H1 (cell line): ENCODE measurements around the gene SSRP1. TPM values are rescaled to one million over a fixed set of nuclear protein-coding genes. Genes with fewer than 3 reads are reported as not detected.

Experiments used
- ATF2 ChIP-seq: IDR thresholded peaks from 2 replicates; pipeline ENCODE4 v1.6.1; 2012; ENCODE audit warnings: low read length, inconsistent platforms
- CEBPB ChIP-seq: IDR thresholded peaks from 2 replicates; pipeline ENCODE4 v1.6.1; 2012; ENCODE audit warnings: low read depth, low read length
- EGR1 ChIP-seq: IDR thresholded peaks from 2 replicates; pipeline ENCODE4 v1.6.1; 2011; ENCODE audit warnings: low read depth, low read length, borderline replicate concordance
- KDM1A ChIP-seq: fragments of 200-600, 300-600 bp; sonication (generic); IDR thresholded peaks from 2 replicates; pipeline ENCODE4 v1.7.1; 2016; ENCODE audit warnings: mild to moderate bottlenecking, low read length, borderline replicate concordance
- SP2 ChIP-seq: IDR thresholded peaks from 2 replicates; pipeline ENCODE4 v1.6.1; 2012; ENCODE audit warnings: mild to moderate bottlenecking, low read length, inconsistent platforms
- TEAD4 ChIP-seq: IDR thresholded peaks from 2 replicates; pipeline ENCODE4 v1.6.1; 2012; ENCODE audit warnings: low read depth, low read length, inconsistent platforms, mixed read lengths
- YY1 ChIP-seq: IDR thresholded peaks from 2 replicates; pipeline ENCODE4 v1.6.1; 2011; ENCODE audit warnings: low read depth, mild to moderate bottlenecking, low read length
- polyA plus RNA-seq, 7 experiments: library from polyadenylated mRNA; depleted of rRNA in 3 of 7; stranded (reverse) in 5 of 7; unstranded in 2 of 7; fragments of >200 nt in 5 of 7; fragments of 200-250 nt in 2 of 7; gene quantifications; 1 replicate in 5 of 7; 2 replicates in 1 of 7; 4 replicates in 1 of 7; pipeline versions ENCODE4 v1.2.1 to v1.2.3, GENCODE V29; 2011 to 2013; ENCODE audit warnings: missing spikeins in 2 of 7, mixed read lengths in 2 of 7
- total RNA-seq: library from RNA; stranded (reverse); fragmentation: NEBNext Ultra II Directional; extraction: Animal tissue kit (Norgen Biotek cat#: 25700); gene quantifications from 2 replicates; pipeline ENCODE4 v1.2.1, GENCODE V29; 2021

The SSRP1 gene
- total and polyA plus RNA-seq, 2 of the 8 experiments (the other 6 are each of a cell fraction or from before 2014, with no cell fraction given): 259 to 281 TPM

GRCh38 chr11:57331720-57332119 lies 4.0 kb downstream of the SSRP1 start (continued):
- TF ChIP-seq SP2: no peak
- TF ChIP-seq CEBPB: no peak
- TF ChIP-seq TEAD4: no peak
- no peak for TF ChIP-seq ATF2
- no peak for TF ChIP-seq YY1
- TF ChIP-seq EGR1: no peak
- no peak for TF ChIP-seq KDM1A
- TF ChIP-seq, all 59 proteins: peak for 0
